Lower lobe of right lung (tissue), 2 donors: ENCODE data around the gene FAM98C. TPM values are rescaled to one million over a fixed set of nuclear protein-coding genes. Genes with fewer than 3 reads are reported as not detected.

ENCODE experiments used
- ATAC-seq, 2 donors: fragments of 200-7000 bp; cut with Tn5 transposase; one replicate each; pipeline ENCODE4 v1.9.1; 2020 to 2022; ENCODE audit warnings: mild to moderate bottlenecking in 2 of 2, moderate library complexity in 2 of 2
- DNase-seq: peaks from one replicate; pipeline ENCODE4 v3.0.0-alpha.2; 2020
- H3K27ac ChIP-seq: fragments of 200-600 bp; one replicate; pipeline ENCODE4 v1.8.0; 2022
- H3K27me3 ChIP-seq: fragments of 200-600 bp; one replicate; pipeline ENCODE4 v1.8.0; 2022; ENCODE audit warnings: low read depth
- H3K36me3 ChIP-seq: fragments of 200-600 bp; one replicate; pipeline ENCODE4 v1.8.0; 2022; ENCODE audit warnings: mild to moderate bottlenecking
- H3K4me1 ChIP-seq: fragments of 200-600 bp; one replicate; pipeline ENCODE4 v1.8.0; 2022
- H3K4me3 ChIP-seq: fragments of 200-600 bp; one replicate; pipeline ENCODE4 v1.8.0; 2022; ENCODE audit warnings: mild to moderate bottlenecking
- H3K9me3 ChIP-seq: fragments of 200-600 bp; one replicate; pipeline ENCODE4 v1.8.0; 2022
- intact Hi-C: fragments of 100-400 bp; cut with DNase I; formaldehyde crosslinking; loops from one replicate; pipeline ENCODE4 v1.11.0; 2022
- total RNA-seq: library from RNA; stranded (reverse); fragmentation: NEBNext Ultra II Directional; extraction: Animal tissue kit (Norgen Biotek cat#: 25700); gene quantifications from one replicate; pipeline ENCODE4 v1.2.1, GENCODE V29; 2021
- TF ChIP-seq, protein P1 (sequence below): fragments of 200-600 bp; IDR thresholded peaks from one replicate; pipeline ENCODE4 v1.8.0; 2022; ENCODE audit warnings: antibody characterized with exemption, mild to moderate bottlenecking
- donor health status: DM: no; HTN: yes; CAD: no; lungs with severe emphysema.

FAM98C gene
- total RNA-seq, 1 donor from 2014 or later, result 21.1 TPM

DNA sequence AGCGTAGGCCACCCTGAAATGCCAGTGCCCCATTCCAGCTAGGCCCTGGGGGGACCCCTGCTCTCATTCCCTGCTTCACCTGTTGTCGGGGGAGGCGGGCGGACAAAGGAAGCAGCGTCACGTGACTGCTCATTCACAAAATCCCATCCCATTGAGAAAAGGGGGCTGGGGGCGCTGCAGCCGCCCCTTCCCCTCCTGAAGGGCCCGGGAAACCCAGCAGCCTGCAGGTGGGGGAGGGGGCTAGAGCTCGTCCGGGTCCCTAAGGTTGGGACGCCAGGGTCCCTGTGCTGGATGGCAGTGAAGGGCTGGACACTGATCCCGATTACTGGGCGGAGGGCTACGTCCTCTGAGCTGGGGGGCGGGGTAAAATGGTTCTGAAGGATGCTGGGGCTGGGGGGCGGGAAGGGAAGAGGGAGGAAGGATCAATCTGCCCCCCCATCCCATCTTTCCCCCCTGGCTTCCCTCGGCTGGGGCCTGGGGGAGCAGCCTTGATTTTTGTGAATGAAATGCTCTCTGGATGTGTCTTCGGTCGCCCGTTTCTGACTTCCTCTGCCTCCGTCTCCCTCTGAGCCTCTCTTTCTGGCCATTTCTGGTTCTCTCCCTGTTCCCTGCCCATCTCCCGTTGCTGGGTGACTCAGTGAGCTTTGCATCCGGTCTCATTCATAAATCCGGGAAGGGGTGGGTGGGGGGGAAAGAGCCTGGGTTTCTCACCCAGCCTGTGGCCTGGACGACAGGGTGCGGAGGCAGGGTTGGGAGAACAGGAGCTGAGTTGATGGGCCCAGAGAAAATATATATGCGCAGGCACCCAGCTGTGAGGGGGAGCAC, 13.6 kb upstream of the FAM98C start:
- no peak for ATAC-seq
- Histone ChIP-seq H3K27ac (no peak overlapping the region), H3K9me3 (no peaks in the 10 kb centered on the region), H3K4me1 (peaks cover 32% of the 10 kb centered on the region), H3K27me3 (peaks cover 15% of the 10 kb centered on the region), H3K4me3 (peak overlapping the region; percentile 62), H3K36me3 (no peaks in the 10 kb centered on the region)
- TF ChIP-seq, protein P1, sequence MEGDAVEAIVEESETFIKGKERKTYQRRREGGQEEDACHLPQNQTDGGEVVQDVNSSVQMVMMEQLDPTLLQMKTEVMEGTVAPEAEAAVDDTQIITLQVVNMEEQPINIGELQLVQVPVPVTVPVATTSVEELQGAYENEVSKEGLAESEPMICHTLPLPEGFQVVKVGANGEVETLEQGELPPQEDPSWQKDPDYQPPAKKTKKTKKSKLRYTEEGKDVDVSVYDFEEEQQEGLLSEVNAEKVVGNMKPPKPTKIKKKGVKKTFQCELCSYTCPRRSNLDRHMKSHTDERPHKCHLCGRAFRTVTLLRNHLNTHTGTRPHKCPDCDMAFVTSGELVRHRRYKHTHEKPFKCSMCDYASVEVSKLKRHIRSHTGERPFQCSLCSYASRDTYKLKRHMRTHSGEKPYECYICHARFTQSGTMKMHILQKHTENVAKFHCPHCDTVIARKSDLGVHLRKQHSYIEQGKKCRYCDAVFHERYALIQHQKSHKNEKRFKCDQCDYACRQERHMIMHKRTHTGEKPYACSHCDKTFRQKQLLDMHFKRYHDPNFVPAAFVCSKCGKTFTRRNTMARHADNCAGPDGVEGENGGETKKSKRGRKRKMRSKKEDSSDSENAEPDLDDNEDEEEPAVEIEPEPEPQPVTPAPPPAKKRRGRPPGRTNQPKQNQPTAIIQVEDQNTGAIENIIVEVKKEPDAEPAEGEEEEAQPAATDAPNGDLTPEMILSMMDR, result no peak
- DNase-seq, result no peak
- intact Hi-C loops, result no loop called here

DNA sequence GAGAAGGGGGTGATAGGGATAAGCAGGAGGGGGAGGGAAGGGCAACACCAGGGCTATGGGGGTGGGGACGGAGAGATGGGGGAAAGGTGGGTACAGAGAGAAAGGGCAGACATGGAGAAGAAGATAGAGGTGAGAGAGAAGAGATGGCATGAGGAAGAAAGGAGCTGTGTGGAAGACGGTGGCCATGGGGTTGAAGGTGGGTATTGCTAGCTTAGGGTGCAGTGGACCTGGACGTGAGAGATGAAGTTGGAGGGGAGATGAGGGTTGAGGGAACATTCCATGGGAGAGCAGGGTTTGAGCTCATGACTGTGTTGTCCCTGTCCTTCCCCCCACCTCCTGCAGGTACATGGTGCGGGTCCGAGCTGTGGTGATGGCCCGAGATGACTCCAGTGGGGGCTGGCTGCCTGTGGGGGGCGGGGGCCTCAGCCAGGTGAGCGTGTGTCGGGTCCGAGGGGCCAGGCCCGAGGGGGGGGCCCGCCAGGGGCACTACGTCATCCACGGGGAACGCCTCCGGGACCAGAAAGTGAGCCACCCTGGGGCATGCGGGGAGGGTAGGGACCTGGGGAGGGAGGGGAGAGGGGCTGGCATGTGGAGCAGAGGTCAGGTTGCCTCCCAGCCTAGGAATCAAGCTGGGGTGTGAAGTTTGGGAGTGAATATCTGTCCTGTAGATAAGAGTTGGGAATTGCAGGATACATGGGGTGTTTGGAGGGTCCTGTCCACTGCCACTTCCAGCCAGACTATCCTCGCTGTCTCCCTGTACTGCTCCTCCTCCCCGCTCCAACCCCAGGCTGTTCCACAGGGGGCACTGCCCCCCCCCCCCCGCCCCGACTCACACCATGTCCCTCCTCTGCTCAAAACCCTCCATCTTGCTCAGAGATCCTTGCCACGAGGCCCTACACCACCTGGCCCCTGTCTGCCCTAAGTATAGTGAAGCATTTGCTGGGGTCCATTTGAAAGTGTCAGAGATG, 12.7 kb upstream of the FAM98C start:
- no peaks in the 10 kb centered on the region for H3K36me3 ChIP-seq
- no peak overlapping the region for H3K27ac ChIP-seq
- TF ChIP-seq, protein P1, result no peak
- ATAC-seq (no peak), DNase-seq (no peak)
- peaks cover 32% of the 10 kb centered on the region for H3K4me1 ChIP-seq
- H3K9me3 ChIP-seq, result no peaks in the 10 kb centered on the region
- no peak overlapping the region for H3K4me3 ChIP-seq
- intact Hi-C loops, result no loop called here
- H3K27me3 ChIP-seq, result peaks cover 16% of the 10 kb centered on the region

DNA sequence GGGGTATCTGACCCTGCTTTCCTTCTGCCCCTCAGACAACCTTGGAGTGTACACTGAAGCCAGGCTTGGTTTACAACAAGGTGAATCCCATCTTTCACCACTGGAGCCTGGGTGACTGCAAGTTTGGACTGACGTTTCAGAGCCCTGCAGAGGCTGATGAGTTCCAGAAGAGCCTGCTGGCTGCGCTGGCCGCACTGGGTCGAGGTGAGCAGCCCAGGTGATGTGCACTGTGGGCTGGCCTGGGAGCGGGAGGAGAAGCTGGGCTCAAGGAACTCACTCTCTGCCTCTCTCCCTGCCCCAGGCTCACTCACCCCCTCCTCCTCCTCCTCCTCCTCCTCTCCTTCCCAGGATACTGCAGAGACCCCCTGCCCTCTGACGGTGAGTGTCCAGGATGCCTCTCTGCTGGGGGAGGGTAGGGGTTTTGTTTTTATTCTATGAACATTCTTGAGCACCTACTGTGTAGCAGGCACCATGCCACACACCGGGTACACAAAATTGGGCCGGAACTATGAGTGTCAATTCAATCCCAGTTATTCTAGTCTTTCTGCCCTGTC, 10.9 kb upstream of the FAM98C start:
- Histone ChIP-seq H3K4me1 (peaks cover 22% of the 10 kb centered on the region), H3K4me3 (no peak overlapping the region), H3K27ac (no peak overlapping the region), H3K27me3 (peaks cover 30% of the 10 kb centered on the region), H3K9me3 (no peaks in the 10 kb centered on the region), H3K36me3 (no peaks in the 10 kb centered on the region)
- TF ChIP-seq, protein P1, result no peak
- ATAC-seq, result no peak
- no peak for DNase-seq
- intact Hi-C loops, result no loop called here

DNA sequence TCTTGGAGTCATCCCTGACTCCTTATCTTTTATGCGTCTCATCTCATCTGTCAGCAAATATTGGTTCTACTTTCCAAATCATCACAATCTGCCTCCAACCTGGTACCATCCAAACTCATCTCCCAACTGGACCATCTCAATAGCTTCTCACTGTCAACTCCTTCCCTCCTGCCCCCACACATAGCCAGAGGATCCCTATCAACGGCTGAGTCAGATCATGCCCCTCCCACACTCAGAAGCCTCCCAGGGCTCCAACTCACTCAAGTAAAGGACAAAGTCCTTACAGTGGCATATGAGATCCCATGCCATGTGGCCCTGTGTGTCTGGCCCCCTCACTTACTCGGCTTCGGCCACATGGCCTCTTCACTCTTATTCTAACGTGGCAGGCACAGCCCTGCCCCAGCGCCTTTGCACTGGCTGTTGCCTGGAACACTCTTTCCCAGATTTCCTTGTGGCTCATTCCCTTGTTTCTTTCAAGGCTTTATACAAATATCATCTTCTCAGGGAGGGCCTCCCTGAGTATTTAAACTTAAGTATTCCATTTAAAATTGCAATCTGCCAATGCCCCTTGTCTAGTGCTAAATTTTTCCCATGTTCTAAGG, 10.1 kb upstream of the FAM98C start:
- TF ChIP-seq, protein P1, result no peak
- H3K4me3 ChIP-seq, result no peak overlapping the region
- H3K4me1 ChIP-seq, result peaks cover 14% of the 10 kb centered on the region
- ATAC-seq, result no peak
- H3K27me3 ChIP-seq, result peaks cover 38% of the 10 kb centered on the region
- intact Hi-C loops, result no loop called here
- no peak overlapping the region for H3K27ac ChIP-seq
- no peaks in the 10 kb centered on the region for H3K36me3 ChIP-seq
- DNase-seq, result no peak
- H3K9me3 ChIP-seq, result no peaks in the 10 kb centered on the region

DNA sequence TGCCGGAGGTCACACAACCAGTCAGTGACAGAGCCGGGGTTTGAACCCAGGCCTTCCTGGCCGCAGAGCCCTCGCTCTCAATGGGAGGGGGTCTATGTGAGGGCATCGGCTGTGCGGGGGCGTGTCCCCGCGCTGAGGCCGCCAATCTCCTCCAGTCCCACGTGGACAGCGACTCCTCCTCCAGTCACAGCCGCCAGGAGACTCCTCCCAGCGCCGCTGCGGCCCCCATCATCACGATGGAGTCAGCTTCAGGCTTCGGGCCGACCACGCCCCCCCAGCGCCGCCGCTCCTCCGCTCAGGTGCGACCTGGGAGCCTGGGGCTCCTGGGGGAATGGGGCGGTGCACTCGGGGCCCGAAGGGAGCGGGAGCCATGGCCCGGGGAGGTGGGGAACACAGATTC, 8.4 kb upstream of the FAM98C start:
- intact Hi-C loops, result no loop called here
- H3K27ac ChIP-seq, result no peak overlapping the region
- TF ChIP-seq, protein P1, result no peak
- DNase-seq (no peak), ATAC-seq (peak in 1 of 2 donors; percentile 33)
- no peaks in the 10 kb centered on the region for H3K9me3 ChIP-seq
- H3K4me1 ChIP-seq, result peaks cover under 1% of the 10 kb centered on the region
- peaks cover 54% of the 10 kb centered on the region for H3K27me3 ChIP-seq
- peak overlapping the region; percentile 2 for H3K4me3 ChIP-seq
- H3K36me3 ChIP-seq, result no peaks in the 10 kb centered on the region
